Adrenal gland (tissue), 12 donors: ENCODE data around the gene DMC1. TPM values are rescaled to one million over a fixed set of nuclear protein-coding genes. Genes with fewer than 3 reads are reported as not detected.

Experiments used
- DNase-seq, 7 donors: peaks; one replicate each; pipeline ENCODE4 v3.0.0-alpha.2; 2019 to 2020
- H3K27ac ChIP-seq, 5 donors: fragments of 200-600 bp; sonication (generic) in 4 of 5; 1 replicate in 3 of 5; 2 replicates in 2 of 5; pipeline versions ENCODE4 v1.5.1 to v1.8.0; 2016 to 2020; ENCODE audit warnings: mild to moderate bottlenecking in 1 of 5
- H3K27me3 ChIP-seq: fragments of 200-600 bp; 2 replicates; pipeline ENCODE4 v1.8.0; 2021
- H3K36me3 ChIP-seq, 2 donors: fragments of 200-600 bp; replicated peaks in 1 of 2; 1 replicate in 1 of 2; 2 replicates in 1 of 2; pipeline versions ENCODE4 v1.5.1 to v1.8.0; 2018 to 2022
- H3K4me1 ChIP-seq, 2 donors: fragments of 200-600 bp; replicated peaks in 1 of 2; 1 replicate in 1 of 2; 2 replicates in 1 of 2; pipeline versions ENCODE4 v1.5.1 to v1.8.0; 2018 to 2021
- H3K4me3 ChIP-seq, 4 donors: fragments of 200-600 bp; sonication (generic) in 3 of 4; one replicate each; pipeline ENCODE4 v1.5.1; 2016 to 2018
- H3K9me3 ChIP-seq, 3 donors: fragments of 200-600 bp; sonication (generic) in 1 of 3; replicated peaks in 1 of 3; 1 replicate in 2 of 3; 2 replicates in 1 of 3; pipeline versions ENCODE4 v1.5.1 to v1.8.0; 2016 to 2021
- POLR2A ChIP-seq, 2 donors: fragments of 450-650 bp; IDR thresholded peaks; one replicate each; pipeline ENCODE4 v1.6.1; 2017; ENCODE audit warnings: antibody characterized with exemption in 2 of 2, mild to moderate bottlenecking in 2 of 2, moderate library complexity in 1 of 2
- WGBS, 4 donors: extraction: QIAGEN DNeasy Blood & Tissue Kit in 2 of 4; methylation state at CpG; one replicate each; pipeline versions ENCODE4 v1.1.5 to v1.1.7; 2013 to 2017; 5-methylcytosine and 5-hydroxymethylcytosine counted together
- intact Hi-C, 2 donors: fragments of 100-400 bp; cut with DNase I; formaldehyde crosslinking; loops; one replicate each; pipeline versions ENCODE4 v1.14.1 to v1.15.0; 2022 to 2023
- polyA plus RNA-seq, 3 donors: library from polyadenylated mRNA; stranded (reverse); fragments of 200-250 nt in 2 of 3; fragments of 350-450 nt in 1 of 3; fragmentation: Illumina TruSeq in 1 of 3; extraction: RNeasy Lipid Tissue Mini Kit (QIAGEN cat#74804) in 1 of 3; gene quantifications; one replicate each; pipeline ENCODE4 v1.2.3, GENCODE V29; 2013 to 2014
- total RNA-seq, 9 donors: library from RNA; depleted of rRNA in 4 of 9; stranded (reverse); fragments of >200 nt in 4 of 9; fragments of 120-200 nt in 1 of 9; fragmentation: NEBNext Ultra II Directional in 1 of 9; extraction: Animal tissue kit (Norgen Biotek cat#: 25700) in 1 of 9; gene quantifications; one replicate each; pipeline versions ENCODE4 v1.1.0 to v1.2.4, GENCODE V29; 2013 to 2023
- TF ChIP-seq, protein P1 (sequence below), 6 experiments: fragments of 450-650 bp in 4 of 6; fragments of 200-600 bp in 2 of 6; sonication (generic) in 1 of 6; IDR thresholded peaks; 1 replicate in 5 of 6; 2 replicates in 1 of 6; pipeline versions ENCODE4 v1.5.1 to v1.8.0; 2016 to 2021; ENCODE audit warnings: antibody characterized with exemption in 6 of 6, mild to moderate bottlenecking in 2 of 6, moderate library complexity in 1 of 6
- donor health status: healthy with polysubstance abuse.
- donor health status: Bipolar disorder and iron deficiency.
- donor health status: DM: yes; HTN: yes; CAD: no.
- donor health status: DM: no; HTN: no; CAD: no.
- donor health status: DM: no; HTN: no; CAD: no.
- donor health status: DM: yes; HTN: yes; CAD: no.

The DMC1 gene
- total and polyA plus RNA-seq, 12 donors, result 0.08 to 28.9 (median 0.51) TPM; not detected in 2

DNA sequence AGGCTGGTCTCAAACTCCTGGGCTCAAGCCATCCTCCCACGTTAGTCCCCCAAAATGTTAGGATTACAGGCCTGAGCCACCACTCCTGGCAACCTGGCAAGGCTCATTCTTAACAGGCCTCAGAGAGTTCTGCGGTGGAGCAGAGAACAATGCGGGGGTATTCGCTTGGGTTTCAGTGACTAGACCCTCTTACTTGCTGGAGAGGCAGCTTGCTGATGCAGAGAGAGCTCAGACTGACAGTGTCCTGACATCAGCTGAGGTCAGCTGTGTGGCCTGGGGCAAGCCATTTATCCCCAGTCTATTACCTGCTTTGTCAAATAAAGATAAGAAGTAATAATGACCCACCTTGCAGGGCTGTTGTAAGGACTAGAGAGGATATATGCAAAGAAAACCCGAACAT, 40.3 kb upstream of the DMC1 start:
- intact Hi-C loops, result no loop called here
- Histone ChIP-seq H3K4me1 (peaks cover 4 to 8% of the 10 kb centered on the region in 2 donors), H3K27me3 (no peaks in the 10 kb centered on the region), H3K36me3 (no peaks in the 10 kb centered on the region), H3K27ac (no peak overlapping the region), H3K9me3 (no peaks in the 10 kb centered on the region), H3K4me3 (no peak overlapping the region)
- TF ChIP-seq POLR2A (IDR thresholded peaks at IDR 0.05), result no peak
- TF ChIP-seq, protein P1, sequence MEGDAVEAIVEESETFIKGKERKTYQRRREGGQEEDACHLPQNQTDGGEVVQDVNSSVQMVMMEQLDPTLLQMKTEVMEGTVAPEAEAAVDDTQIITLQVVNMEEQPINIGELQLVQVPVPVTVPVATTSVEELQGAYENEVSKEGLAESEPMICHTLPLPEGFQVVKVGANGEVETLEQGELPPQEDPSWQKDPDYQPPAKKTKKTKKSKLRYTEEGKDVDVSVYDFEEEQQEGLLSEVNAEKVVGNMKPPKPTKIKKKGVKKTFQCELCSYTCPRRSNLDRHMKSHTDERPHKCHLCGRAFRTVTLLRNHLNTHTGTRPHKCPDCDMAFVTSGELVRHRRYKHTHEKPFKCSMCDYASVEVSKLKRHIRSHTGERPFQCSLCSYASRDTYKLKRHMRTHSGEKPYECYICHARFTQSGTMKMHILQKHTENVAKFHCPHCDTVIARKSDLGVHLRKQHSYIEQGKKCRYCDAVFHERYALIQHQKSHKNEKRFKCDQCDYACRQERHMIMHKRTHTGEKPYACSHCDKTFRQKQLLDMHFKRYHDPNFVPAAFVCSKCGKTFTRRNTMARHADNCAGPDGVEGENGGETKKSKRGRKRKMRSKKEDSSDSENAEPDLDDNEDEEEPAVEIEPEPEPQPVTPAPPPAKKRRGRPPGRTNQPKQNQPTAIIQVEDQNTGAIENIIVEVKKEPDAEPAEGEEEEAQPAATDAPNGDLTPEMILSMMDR (IDR thresholded peaks at IDR 0.05), result no peak
- WGBS, 4 donors, result 88 to 96% (median 91%) methylated on average over 5 of the region's 5 CpGs
- DNase-seq, result no peak

DNA sequence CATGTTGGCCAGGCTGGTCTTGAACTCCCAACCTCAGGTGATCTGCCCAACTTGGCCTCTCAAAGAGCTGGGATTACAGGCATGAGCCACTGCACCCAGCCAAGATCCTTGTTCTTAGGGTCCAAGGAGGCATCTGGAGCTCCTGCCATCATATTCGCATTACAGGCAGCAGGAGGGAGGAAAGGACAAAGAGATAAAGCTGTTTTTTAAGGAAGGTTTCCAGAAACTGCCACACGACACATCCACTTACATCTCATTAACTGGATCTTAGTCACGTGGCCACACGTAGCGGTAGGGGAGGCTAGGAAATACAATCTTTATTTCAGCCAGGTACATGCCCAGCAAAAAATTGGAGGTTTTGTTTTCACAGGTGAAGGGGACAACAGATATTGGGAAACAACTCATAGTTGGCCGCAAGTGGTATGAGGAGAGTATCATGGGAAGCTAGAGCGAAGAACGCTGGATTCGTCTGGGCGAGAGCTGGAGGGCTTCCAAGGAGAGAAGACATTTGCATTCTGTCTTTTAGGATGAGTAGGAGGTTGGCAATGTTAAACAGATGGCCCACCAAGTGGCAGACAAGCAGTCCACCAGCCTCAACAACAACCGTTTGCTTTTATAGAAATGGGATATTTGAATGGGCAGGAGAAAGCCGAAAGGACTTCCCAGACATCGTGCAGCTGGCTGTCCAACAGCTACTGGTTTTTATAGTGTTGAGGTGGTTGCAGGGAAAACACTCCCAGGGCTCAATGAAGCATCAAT, 39.2 kb upstream of the DMC1 start:
- DNase-seq, result no peak
- intact Hi-C loops, result no loop called here

DNA sequence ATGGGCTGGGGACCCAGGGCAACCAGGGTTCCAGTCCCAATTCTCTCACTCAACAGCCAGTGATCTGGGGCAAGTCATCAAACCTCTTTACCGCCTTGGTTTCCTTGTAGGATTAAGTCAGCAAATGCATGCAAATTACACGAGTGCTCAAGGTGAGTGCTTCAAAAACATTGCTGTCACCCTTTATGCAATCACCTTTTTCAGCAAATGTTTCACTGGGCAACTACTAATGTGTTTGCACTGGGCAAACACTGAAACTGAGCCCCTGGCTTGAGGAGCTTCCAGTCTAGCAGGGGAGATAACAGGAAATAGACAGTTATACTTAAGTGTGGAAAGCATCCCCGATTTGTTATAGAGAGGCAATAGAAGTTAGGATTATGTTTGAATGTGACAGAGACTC, 37.7 kb upstream of the DMC1 start:
- no peaks in the 10 kb centered on the region for H3K27me3 ChIP-seq
- no peak overlapping the region for H3K4me3 ChIP-seq
- no peaks in the 10 kb centered on the region for H3K36me3 ChIP-seq
- peaks cover 4 to 8% of the 10 kb centered on the region in 2 donors for H3K4me1 ChIP-seq
- no peak for TF ChIP-seq POLR2A (IDR thresholded peaks at IDR 0.05)
- TF ChIP-seq, protein P1 (IDR thresholded peaks at IDR 0.05), result no peak
- no peak for DNase-seq
- intact Hi-C loops, result no loop called here
- H3K27ac ChIP-seq, result no peak overlapping the region
- H3K9me3 ChIP-seq, result no peaks in the 10 kb centered on the region
- 91 to 100% (median 94%) methylated on average over 3 of the region's 3 CpGs for WGBS, 4 donors

More for the DNA sequence above, 39.2 kb upstream of the DMC1 start:
- Histone ChIP-seq H3K4me1 (peaks cover 4 to 8% of the 10 kb centered on the region in 2 donors), H3K27me3 (no peaks in the 10 kb centered on the region), H3K9me3 (no peaks in the 10 kb centered on the region), H3K27ac (no peak overlapping the region), H3K4me3 (no peak overlapping the region), H3K36me3 (no peaks in the 10 kb centered on the region)
- TF ChIP-seq, protein P1 (IDR thresholded peaks at IDR 0.05), result no peak
- no peak for TF ChIP-seq POLR2A (IDR thresholded peaks at IDR 0.05)
- WGBS, 4 donors, result 93 to 94% (median 93%) methylated on average over 13 of the region's 13 CpGs

DNA sequence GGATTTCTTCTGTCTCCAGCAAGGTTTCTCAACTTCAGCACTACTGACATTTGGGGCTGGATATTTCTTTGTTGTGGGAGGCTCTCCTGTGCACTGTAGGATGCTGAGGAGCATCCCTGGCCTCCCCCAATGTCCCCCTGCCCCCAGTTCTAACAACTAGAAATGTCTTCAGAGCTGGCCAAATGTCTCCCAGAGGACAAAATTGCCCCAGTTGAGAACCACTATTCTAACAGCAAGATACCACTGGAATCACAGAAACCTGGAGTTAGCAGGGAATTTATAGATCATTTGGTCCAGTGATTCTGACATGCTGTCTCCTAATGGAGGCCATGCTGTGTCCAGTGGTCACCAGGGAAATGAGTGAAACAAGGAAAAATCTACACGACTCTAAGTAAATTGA, 32.2 kb upstream of the DMC1 start:
- H3K4me3 ChIP-seq, result no peak overlapping the region
- WGBS, 4 donors, result 82 to 100% (median 94%) methylated on average over 1 of the region's 1 CpG
- no peak for TF ChIP-seq POLR2A (IDR thresholded peaks at IDR 0.05)
- TF ChIP-seq, protein P1 (IDR thresholded peaks at IDR 0.05), result no peak
- no peaks in the 10 kb centered on the region for H3K36me3 ChIP-seq
- no peaks in the 10 kb centered on the region for H3K27me3 ChIP-seq
- no peak overlapping the region for H3K27ac ChIP-seq
- intact Hi-C loops, result no loop called here
- H3K9me3 ChIP-seq, result no peaks in the 10 kb centered on the region
- H3K4me1 ChIP-seq, result peaks cover 4 to 8% of the 10 kb centered on the region in 2 donors
- no peak for DNase-seq
